Ovary (tissue), 9 donors: ENCODE measurements around the gene DNAH12. TPM values are rescaled to one million over a fixed set of nuclear protein-coding genes. Genes with fewer than 3 reads are reported as not detected.

Source experiments
- DNase-seq, 5 donors: peaks; one replicate each; pipeline ENCODE4 v3.0.0-alpha.2; 2019 to 2020
- H3K27ac ChIP-seq, 2 donors: fragments of 200-600 bp; one replicate each; pipeline versions ENCODE4 v1.5.1 to v1.8.0; 2019 to 2022
- H3K27me3 ChIP-seq: fragments of 200-600 bp; one replicate; pipeline ENCODE4 v1.8.0; 2022
- H3K36me3 ChIP-seq: fragments of 200-600 bp; sonication (generic); one replicate; pipeline ENCODE4 v1.5.1; 2019
- H3K4me1 ChIP-seq: one replicate; pipeline ENCODE4 v1.8.1; 2013; ENCODE audit warnings: mild to moderate bottlenecking, moderate library complexity; ENCODE audit not compliant: insufficient read depth
- H3K4me3 ChIP-seq: fragments of 200-600 bp; sonication (generic); one replicate; pipeline ENCODE4 v1.5.1; 2017
- H3K9me3 ChIP-seq, 2 donors: fragments of 200-600 bp in 1 of 2; sonication (generic) in 1 of 2; one replicate each; pipeline versions ENCODE4 v1.5.1 to v1.8.1; 2013 to 2019; ENCODE audit warnings: mild to moderate bottlenecking in 1 of 2, moderate library complexity in 1 of 2
- EP300 ChIP-seq: sonication (generic); formaldehyde crosslinking; IDR thresholded peaks from one replicate; pipeline ENCODE4 v1.6.1; 2017; ENCODE audit warnings: antibody characterized with exemption
- POLR2A ChIP-seq: fragments of 450-650 bp; IDR thresholded peaks from one replicate; pipeline ENCODE4 v1.6.1; 2017; ENCODE audit warnings: antibody characterized with exemption, mild to moderate bottlenecking, moderate library complexity
- WGBS, 3 donors: extraction: QIAGEN DNeasy Blood & Tissue Kit in 1 of 3; methylation state at CpG; one replicate each; pipeline versions ENCODE4 v1.1.5 to v1.1.7; 2013 to 2017; 5-methylcytosine and 5-hydroxymethylcytosine counted together
- intact Hi-C, 4 donors: fragments of 100-400 bp; cut with DNase I; formaldehyde crosslinking; loops; one replicate each; pipeline versions ENCODE4 v1.11.0 to v1.15.1; 2022 to 2023
- polyA plus RNA-seq, 2 donors: library from polyadenylated mRNA; stranded (reverse); fragments of 200-250 nt in 1 of 2; fragments of 350-450 nt in 1 of 2; fragmentation: Illumina TruSeq in 1 of 2; extraction: RNeasy Lipid Tissue Mini Kit (QIAGEN cat#74804) in 1 of 2; gene quantifications; one replicate each; pipeline ENCODE4 v1.2.3, GENCODE V29; 2013 to 2014
- total RNA-seq, 7 donors: library from RNA; depleted of rRNA in 2 of 7; stranded (reverse); fragments of >200 nt in 2 of 7; fragmentation: NEBNext Ultra II Directional in 3 of 7; extraction: Animal tissue kit (Norgen Biotek cat#: 25700) in 3 of 7; gene quantifications; one replicate each; pipeline versions ENCODE4 v1.1.0 to v1.2.4, GENCODE V29; 2016 to 2023
- TF ChIP-seq, protein P1 (sequence below), 3 donors: fragments of 450-650 bp in 2 of 3; fragments of 200-600 bp in 1 of 3; IDR thresholded peaks; one replicate each; pipeline versions ENCODE4 v1.5.1 to v1.8.0; 2016 to 2022; ENCODE audit warnings: antibody characterized with exemption in 3 of 3, mild to moderate bottlenecking in 1 of 3
- donor health status: DM: no; HTN: no; CAD: no; lungs with moderate emphysema.
- donor health status: DM: no; HTN: no; CAD: no.
- donor health status: Bipolar disorder and iron deficiency.
- donor health status: DM: yes; HTN: yes; CAD: no.
- donor health status: DM: no; HTN: no; CAD: no.
- donor health status: DM: yes; HTN: yes; CAD: no.

The DNAH12 gene
- total and polyA plus RNA-seq, 9 donors, result 0.20 to 20.1 (median 0.92) TPM

DNA sequence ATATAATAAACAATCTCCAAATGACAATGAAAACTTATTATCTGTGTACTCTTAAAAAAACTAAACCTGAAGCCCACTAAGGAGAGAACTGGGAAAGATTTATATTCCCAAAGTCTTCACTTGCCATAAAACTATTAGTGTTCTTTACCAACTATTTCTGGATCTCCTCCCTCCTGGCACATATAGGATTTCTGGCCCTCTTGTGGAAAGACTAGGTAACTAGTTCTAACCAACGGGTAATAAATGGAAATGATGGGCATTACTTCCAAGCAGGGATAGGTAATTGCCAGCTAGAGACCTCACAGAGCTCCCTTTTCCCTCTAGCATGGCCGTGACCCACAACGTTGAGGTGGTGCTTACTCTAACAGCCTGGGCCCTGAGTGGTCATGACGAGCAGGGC is 110.1 kb downstream of the DNAH12 start:
- TF ChIP-seq, protein P1, sequence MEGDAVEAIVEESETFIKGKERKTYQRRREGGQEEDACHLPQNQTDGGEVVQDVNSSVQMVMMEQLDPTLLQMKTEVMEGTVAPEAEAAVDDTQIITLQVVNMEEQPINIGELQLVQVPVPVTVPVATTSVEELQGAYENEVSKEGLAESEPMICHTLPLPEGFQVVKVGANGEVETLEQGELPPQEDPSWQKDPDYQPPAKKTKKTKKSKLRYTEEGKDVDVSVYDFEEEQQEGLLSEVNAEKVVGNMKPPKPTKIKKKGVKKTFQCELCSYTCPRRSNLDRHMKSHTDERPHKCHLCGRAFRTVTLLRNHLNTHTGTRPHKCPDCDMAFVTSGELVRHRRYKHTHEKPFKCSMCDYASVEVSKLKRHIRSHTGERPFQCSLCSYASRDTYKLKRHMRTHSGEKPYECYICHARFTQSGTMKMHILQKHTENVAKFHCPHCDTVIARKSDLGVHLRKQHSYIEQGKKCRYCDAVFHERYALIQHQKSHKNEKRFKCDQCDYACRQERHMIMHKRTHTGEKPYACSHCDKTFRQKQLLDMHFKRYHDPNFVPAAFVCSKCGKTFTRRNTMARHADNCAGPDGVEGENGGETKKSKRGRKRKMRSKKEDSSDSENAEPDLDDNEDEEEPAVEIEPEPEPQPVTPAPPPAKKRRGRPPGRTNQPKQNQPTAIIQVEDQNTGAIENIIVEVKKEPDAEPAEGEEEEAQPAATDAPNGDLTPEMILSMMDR (IDR thresholded peaks at IDR 0.05), result no peak
- TF ChIP-seq POLR2A (no peak), EP300 (no peak)
- no peaks in the 10 kb centered on the region for H3K36me3 ChIP-seq
- H3K27me3 ChIP-seq, result no peaks in the 10 kb centered on the region
- DNase-seq, result no peak
- intact Hi-C loops, result no loop called here
- H3K9me3 ChIP-seq, result no peaks in the 10 kb centered on the region
- H3K4me3 ChIP-seq, result no peak overlapping the region
- H3K27ac ChIP-seq, result no peak overlapping the region
- 28 to 47% (median 43%) methylated on average over 4 of the region's 4 CpGs for WGBS, 3 donors
- no peaks in the 10 kb centered on the region for H3K4me1 ChIP-seq

DNA sequence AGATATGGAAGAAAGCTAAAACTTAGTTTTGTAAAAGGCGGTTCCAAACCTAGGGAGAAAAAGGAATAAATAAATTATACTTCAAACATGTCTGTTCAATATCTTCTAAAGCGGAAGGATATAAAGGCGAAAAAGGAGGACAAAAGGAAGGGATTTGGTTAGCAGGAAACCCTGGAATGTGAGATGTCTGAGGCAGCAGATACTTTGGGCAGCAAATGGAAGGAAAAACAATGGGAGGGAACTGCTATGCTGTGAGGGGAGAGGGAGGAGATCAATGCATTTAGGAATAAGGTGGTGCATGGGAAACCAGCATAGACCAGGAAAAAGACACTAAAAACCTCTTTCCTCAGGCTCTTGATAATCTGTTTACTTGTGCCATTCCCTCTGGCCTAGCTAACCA is 120.8 kb downstream of the DNAH12 start:
- TF ChIP-seq EP300 (no peak), POLR2A (no peak)
- TF ChIP-seq, protein P1 (IDR thresholded peaks at IDR 0.05), result no peak
- intact Hi-C loops, result no loop called here
- Histone ChIP-seq H3K4me3 (no peak overlapping the region), H3K4me1 (no peaks in the 10 kb centered on the region), H3K27ac (no peak overlapping the region), H3K27me3 (no peaks in the 10 kb centered on the region), H3K9me3 (no peaks in the 10 kb centered on the region), H3K36me3 (no peaks in the 10 kb centered on the region)
- 73 to 89% (median 74%) methylated on average over 3 of the region's 3 CpGs for WGBS, 3 donors
- no peak for DNase-seq

DNA sequence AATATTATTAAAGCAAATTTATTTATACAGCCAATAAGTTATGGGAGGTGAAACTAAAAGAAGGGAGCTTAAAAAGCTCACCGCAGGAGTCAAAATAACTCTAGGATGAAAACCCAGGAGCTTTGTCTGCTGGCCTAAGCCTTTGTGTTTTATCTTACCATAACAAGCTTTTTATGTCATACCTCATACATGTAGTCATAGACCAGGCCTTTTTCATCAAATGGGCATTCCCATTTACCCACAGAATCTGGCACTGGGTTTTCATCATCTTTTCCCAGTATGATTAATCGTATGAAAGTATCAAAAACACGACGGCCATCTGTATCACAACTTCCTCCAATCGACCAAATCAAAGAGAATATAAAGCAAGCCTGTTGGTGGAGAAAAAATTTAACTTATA is 122.8 kb downstream of the DNAH12 start:
- H3K36me3 ChIP-seq, result no peaks in the 10 kb centered on the region
- H3K27ac ChIP-seq, result no peak overlapping the region
- H3K4me1 ChIP-seq, result no peaks in the 10 kb centered on the region
- no peak for TF ChIP-seq EP300
- no peak for TF ChIP-seq POLR2A
- TF ChIP-seq, protein P1 (IDR thresholded peaks at IDR 0.05), result no peak
- intact Hi-C loops, result no loop called here
- DNase-seq, result no peak
- H3K9me3 ChIP-seq, result no peaks in the 10 kb centered on the region
- no peaks in the 10 kb centered on the region for H3K27me3 ChIP-seq
- H3K4me3 ChIP-seq, result no peak overlapping the region
- WGBS, 3 donors, result 87 to 90% (median 87%) methylated on average over 5 of the region's 5 CpGs

DNA sequence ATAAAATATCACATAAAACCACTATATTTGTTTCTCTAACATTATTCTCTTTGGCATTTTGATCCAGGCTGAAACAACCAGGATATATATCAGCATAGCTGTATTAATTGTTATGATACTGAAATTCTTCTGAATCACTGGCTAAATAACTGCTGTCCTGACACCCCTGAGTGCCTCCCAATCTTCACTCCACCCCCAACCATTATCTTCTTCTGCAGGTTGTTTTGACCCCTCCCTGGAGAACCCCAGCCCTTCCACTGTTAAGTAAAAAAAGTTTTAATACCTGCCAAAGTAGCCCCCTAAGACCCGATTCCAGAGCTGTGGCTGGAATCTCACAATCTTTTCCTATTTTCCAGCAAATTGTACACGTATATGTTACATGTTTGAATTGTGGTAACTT is 124.1 kb downstream of the DNAH12 start:
- no peak for DNase-seq
- Histone ChIP-seq H3K9me3 (no peaks in the 10 kb centered on the region), H3K27me3 (no peaks in the 10 kb centered on the region), H3K4me1 (no peaks in the 10 kb centered on the region), H3K27ac (no peak overlapping the region), H3K4me3 (no peak overlapping the region), H3K36me3 (no peaks in the 10 kb centered on the region)
- TF ChIP-seq, protein P1 (IDR thresholded peaks at IDR 0.05), result no peak
- no peak for TF ChIP-seq POLR2A
- no peak for TF ChIP-seq EP300
- 60 to 82% (median 69%) methylated on average over 2 of the region's 2 CpGs for WGBS, 3 donors
- intact Hi-C loops, result no loop called here

DNA sequence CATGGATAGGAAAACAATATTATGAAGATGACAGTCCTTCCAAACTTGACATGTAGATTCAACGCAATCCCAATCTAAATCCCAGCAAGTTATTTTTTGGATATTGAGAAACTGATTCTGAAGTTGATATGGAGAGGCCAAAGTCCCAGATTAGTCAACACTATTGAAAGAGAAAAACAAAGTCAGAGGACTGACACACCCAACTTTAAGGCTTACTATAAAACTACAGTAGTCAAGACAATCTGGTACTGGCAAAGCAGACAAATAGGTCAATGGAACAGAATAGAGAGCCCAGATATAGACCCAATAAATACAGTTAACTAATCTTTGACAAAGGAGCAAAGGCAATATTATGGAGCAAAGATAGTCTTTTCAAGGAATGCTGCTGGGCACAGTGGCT is 132.4 kb downstream of the DNAH12 start:
- TF ChIP-seq, protein P1 (IDR thresholded peaks at IDR 0.05), result no peak
- no peak for TF ChIP-seq POLR2A
- no peak for TF ChIP-seq EP300

More for the DNA sequence above, 132.4 kb downstream of the DNAH12 start:
- no peak for DNase-seq
- Histone ChIP-seq H3K27me3 (no peaks in the 10 kb centered on the region), H3K4me3 (no peak overlapping the region), H3K4me1 (no peaks in the 10 kb centered on the region), H3K27ac (no peak overlapping the region), H3K36me3 (no peaks in the 10 kb centered on the region), H3K9me3 (no peaks in the 10 kb centered on the region)
- intact Hi-C loops, result no loop called here
- WGBS, 3 donors, result 81 to 95% (median 93%) methylated on average over 1 of the region's 1 CpG
